ENCODE measurements around the gene SUPT3H.

Gene SUPT3H

DNA sequence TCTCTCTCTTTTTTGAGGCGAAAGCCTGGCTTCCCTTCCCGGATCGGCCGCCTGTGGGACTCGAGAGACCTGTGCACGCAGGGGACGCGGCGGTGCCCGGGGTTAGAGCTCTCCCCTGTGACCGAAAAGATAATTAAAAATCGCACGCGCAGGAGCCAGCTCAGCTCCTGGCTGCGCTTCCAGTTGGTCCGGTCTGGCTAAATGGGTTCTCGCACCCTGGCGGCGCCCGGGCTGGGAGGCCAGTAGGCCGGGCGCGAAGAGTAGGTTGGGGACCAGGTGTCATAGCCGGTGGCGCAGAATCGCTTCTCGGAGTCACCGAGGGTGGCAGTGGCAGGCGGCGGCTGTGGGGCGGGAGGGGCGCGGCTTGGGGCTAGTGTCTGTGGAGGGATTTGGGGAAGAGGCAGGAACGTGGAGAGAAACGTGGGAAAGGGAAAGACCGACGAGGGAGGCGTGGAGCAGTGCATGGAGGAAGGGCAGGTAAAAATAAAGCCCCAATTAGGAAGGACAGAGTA lies 41.9 kb upstream of the SUPT3H start:
- Histone ChIP-seq H3K9me3 (ENCODE audit: control insufficient read depth, insufficient read depth, low read length) (no peaks in the 10 kb centered on the region), H3K4me1 (ENCODE audit: control insufficient read depth, insufficient read depth, low read length) (peaks cover 23% of the 10 kb centered on the region), H3K36me3 (ENCODE audit: control insufficient read depth, insufficient read depth, low read length) (no peaks in the 10 kb centered on the region), H3K27me3 (ENCODE audit: control insufficient read depth, insufficient read depth, low read length) (peaks cover 85% of the 10 kb centered on the region), H3K4me3 (ENCODE audit: low read depth, low read length) (peak overlapping the region; percentile 70), H3K27ac (ENCODE audit: low read depth, low read length) (no peak overlapping the region), H3K9ac (ENCODE audit: low read depth, low read length) (no peak overlapping the region)

- H3K36me3 ChIP-seq (ENCODE audit: control insufficient read depth, insufficient read depth, low read length): no peaks in the 10 kb centered on the region
- H3K9ac ChIP-seq (ENCODE audit: low read depth, low read length): no peak overlapping the region
- peaks cover 64% of the 10 kb centered on the region for H3K27me3 ChIP-seq (ENCODE audit: control insufficient read depth, insufficient read depth, low read length)
These were observed 39.7 kb upstream of the SUPT3H start for GRCh38 chr6:45417436-45417835.

DNA sequence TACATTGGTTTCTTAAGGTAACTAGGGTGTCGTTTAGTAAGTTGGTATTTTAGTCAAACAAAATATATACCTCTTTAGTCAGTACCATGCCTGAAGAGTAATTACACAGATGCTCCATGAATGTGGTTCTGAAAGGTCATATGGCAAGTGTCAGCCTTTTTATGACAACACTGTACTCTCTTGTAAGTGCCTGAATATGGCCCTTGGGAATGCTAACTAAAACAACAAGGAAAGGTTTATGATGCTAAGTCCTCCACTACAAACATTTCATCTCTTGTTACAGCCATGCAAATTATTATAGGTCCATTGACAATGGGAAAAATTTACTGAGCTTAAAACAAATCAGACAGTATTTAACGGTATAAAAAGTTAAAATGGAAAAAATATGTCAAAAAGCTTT lies 39.0 kb upstream of the SUPT3H start:
- H3K27me3 ChIP-seq (ENCODE audit: control insufficient read depth, insufficient read depth, low read length): peaks cover 57% of the 10 kb centered on the region
- H3K27ac ChIP-seq (ENCODE audit: low read depth, low read length): no peak overlapping the region
- H3K4me3 ChIP-seq (ENCODE audit: low read depth, low read length): no peak overlapping the region
- peaks cover 23% of the 10 kb centered on the region for H3K4me1 ChIP-seq (ENCODE audit: control insufficient read depth, insufficient read depth, low read length)
- no peaks in the 10 kb centered on the region for H3K9me3 ChIP-seq (ENCODE audit: control insufficient read depth, insufficient read depth, low read length)
- no peaks in the 10 kb centered on the region for H3K36me3 ChIP-seq (ENCODE audit: control insufficient read depth, insufficient read depth, low read length)
- H3K9ac ChIP-seq (ENCODE audit: low read depth, low read length): no peak overlapping the region

More at GRCh38 chr6:45417436-45417835, 39.7 kb upstream of the SUPT3H start:
- no peaks in the 10 kb centered on the region for H3K9me3 ChIP-seq (ENCODE audit: control insufficient read depth, insufficient read depth, low read length)
- no peak overlapping the region for H3K27ac ChIP-seq (ENCODE audit: low read depth, low read length)
- H3K4me1 ChIP-seq (ENCODE audit: control insufficient read depth, insufficient read depth, low read length): peaks cover 23% of the 10 kb centered on the region
- H3K4me3 ChIP-seq (ENCODE audit: low read depth, low read length): no peak overlapping the region

DNA sequence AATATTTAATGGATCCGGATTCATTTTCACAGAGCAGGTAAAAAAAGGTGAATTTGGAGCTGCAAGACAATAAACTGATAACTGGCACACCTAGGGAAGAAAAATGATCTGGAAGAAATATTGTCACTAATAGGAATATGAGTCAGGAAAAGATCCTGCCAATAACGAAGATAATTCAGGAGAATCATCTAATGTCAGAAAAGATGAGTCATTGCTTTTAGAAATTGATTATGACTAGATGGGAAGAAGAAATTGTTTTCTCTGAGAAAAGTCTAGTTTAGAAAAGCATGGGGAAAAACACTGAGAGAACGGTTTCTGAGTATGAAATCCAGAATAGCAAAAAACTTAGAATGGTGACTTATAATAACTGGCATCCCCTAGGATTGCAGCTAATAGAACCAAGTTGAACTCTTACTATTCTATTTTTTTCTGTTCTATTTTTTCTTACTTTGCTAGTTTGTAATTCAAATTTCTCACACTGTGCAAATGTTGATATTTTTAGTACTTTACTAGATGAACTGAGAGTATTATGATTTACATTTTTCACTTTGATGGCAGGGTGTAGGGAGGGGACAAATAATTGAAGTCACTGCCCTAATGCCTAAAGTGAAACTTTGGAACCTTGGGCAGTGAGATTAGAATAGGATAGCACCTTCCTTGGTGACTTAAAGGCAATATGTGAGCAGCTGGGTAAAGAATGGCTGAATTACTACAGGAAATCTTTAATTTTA lies 38.2 kb upstream of the SUPT3H start:
- Histone ChIP-seq H3K4me3 (ENCODE audit: low read depth, low read length) (no peak overlapping the region), H3K9ac (ENCODE audit: low read depth, low read length) (no peak overlapping the region), H3K36me3 (ENCODE audit: control insufficient read depth, insufficient read depth, low read length) (no peaks in the 10 kb centered on the region), H3K27me3 (ENCODE audit: control insufficient read depth, insufficient read depth, low read length) (peaks cover 50% of the 10 kb centered on the region), H3K9me3 (ENCODE audit: control insufficient read depth, insufficient read depth, low read length) (no peaks in the 10 kb centered on the region), H3K27ac (ENCODE audit: low read depth, low read length) (no peak overlapping the region), H3K4me1 (ENCODE audit: control insufficient read depth, insufficient read depth, low read length) (peaks cover 18% of the 10 kb centered on the region)

- Histone ChIP-seq H3K4me3 (ENCODE audit: low read depth, low read length) (no peak overlapping the region), H3K36me3 (ENCODE audit: control insufficient read depth, insufficient read depth, low read length) (no peaks in the 10 kb centered on the region), H3K27ac (ENCODE audit: low read depth, low read length) (no peak overlapping the region), H3K9me3 (ENCODE audit: control insufficient read depth, insufficient read depth, low read length) (no peaks in the 10 kb centered on the region), H3K27me3 (ENCODE audit: control insufficient read depth, insufficient read depth, low read length) (peaks cover 43% of the 10 kb centered on the region), H3K9ac (ENCODE audit: low read depth, low read length) (no peak overlapping the region), H3K4me1 (ENCODE audit: control insufficient read depth, insufficient read depth, low read length) (peaks cover 11% of the 10 kb centered on the region)
These were observed 37.6 kb upstream of the SUPT3H start for GRCh38 chr6:45415315-45415714.

- H3K9me3 ChIP-seq (ENCODE audit: control insufficient read depth, insufficient read depth, low read length): no peaks in the 10 kb centered on the region
- no peak overlapping the region for H3K9ac ChIP-seq (ENCODE audit: low read depth, low read length)
- H3K27ac ChIP-seq (ENCODE audit: low read depth, low read length): no peak overlapping the region
- H3K4me1 ChIP-seq (ENCODE audit: control insufficient read depth, insufficient read depth, low read length): 0 out of 2 replicates have a peak, but pooled peaks cover 4% of the 10 kb centered on the region
- H3K27me3 ChIP-seq (ENCODE audit: control insufficient read depth, insufficient read depth, low read length): peaks cover 10% of the 10 kb centered on the region; the same call in 1 of the 2 replicates
- H3K36me3 ChIP-seq (ENCODE audit: control insufficient read depth, insufficient read depth, low read length): no peaks in the 10 kb centered on the region
- no peak overlapping the region for H3K4me3 ChIP-seq (ENCODE audit: low read depth, low read length)
These were observed 34.2 kb upstream of the SUPT3H start for GRCh38 chr6:45411959-45412358.

DNA sequence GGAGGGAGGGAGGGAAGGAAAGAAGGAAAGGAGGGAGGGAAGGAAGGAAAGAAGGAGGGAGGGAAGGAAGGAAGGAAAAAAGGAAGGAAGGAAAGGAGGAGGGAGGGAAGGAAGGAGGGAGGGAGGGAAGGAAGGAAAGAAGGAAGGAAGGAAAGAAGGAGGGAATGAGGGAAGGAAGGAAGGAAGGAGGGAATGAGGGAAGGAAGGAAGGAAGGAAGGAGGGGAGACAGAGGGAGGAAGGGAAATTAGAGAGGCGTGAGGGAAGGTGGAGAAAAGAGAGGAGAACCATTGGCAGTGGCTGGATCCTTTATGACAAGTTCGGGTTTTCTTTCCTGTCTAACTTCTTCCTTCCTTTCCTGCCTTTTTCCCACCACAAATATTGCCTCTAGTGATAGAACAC lies 22.3 kb upstream of the SUPT3H start:
- H3K36me3 ChIP-seq (ENCODE audit: control insufficient read depth, insufficient read depth, low read length): no peaks in the 10 kb centered on the region
- H3K9me3 ChIP-seq (ENCODE audit: control insufficient read depth, insufficient read depth, low read length): no peaks in the 10 kb centered on the region
- no peak overlapping the region for H3K4me3 ChIP-seq (ENCODE audit: low read depth, low read length)
- H3K4me1 ChIP-seq (ENCODE audit: control insufficient read depth, insufficient read depth, low read length): no peaks in the 10 kb centered on the region
- H3K27ac ChIP-seq (ENCODE audit: low read depth, low read length): no peak overlapping the region
- H3K9ac ChIP-seq (ENCODE audit: low read depth, low read length): no peak overlapping the region
- no peaks in the 10 kb centered on the region for H3K27me3 ChIP-seq (ENCODE audit: control insufficient read depth, insufficient read depth, low read length)

GRCh38 chr6:45398075-45398813 lies 20.5 kb upstream of the SUPT3H start:
- no peaks in the 10 kb centered on the region for H3K36me3 ChIP-seq (ENCODE audit: control insufficient read depth, insufficient read depth, low read length)
- H3K4me3 ChIP-seq (ENCODE audit: low read depth, low read length): no peak overlapping the region
- no peaks in the 10 kb centered on the region for H3K27me3 ChIP-seq (ENCODE audit: control insufficient read depth, insufficient read depth, low read length)

GRCh38 chr6:45394586-45395095 lies 16.9 kb upstream of the SUPT3H start:
- Histone ChIP-seq H3K27ac (ENCODE audit: low read depth, low read length) (no peak overlapping the region), H3K4me1 (ENCODE audit: control insufficient read depth, insufficient read depth, low read length) (no peaks in the 10 kb centered on the region), H3K27me3 (ENCODE audit: control insufficient read depth, insufficient read depth, low read length) (no peaks in the 10 kb centered on the region), H3K9ac (ENCODE audit: low read depth, low read length) (no peak overlapping the region), H3K9me3 (ENCODE audit: control insufficient read depth, insufficient read depth, low read length) (no peaks in the 10 kb centered on the region), H3K4me3 (ENCODE audit: low read depth, low read length) (no peak overlapping the region), H3K36me3 (ENCODE audit: control insufficient read depth, insufficient read depth, low read length) (no peaks in the 10 kb centered on the region)

More at GRCh38 chr6:45398075-45398813, 20.5 kb upstream of the SUPT3H start:
- Histone ChIP-seq H3K9ac (ENCODE audit: low read depth, low read length) (no peak overlapping the region), H3K4me1 (ENCODE audit: control insufficient read depth, insufficient read depth, low read length) (no peaks in the 10 kb centered on the region), H3K9me3 (ENCODE audit: control insufficient read depth, insufficient read depth, low read length) (no peaks in the 10 kb centered on the region), H3K27ac (ENCODE audit: low read depth, low read length) (no peak overlapping the region)

- Histone ChIP-seq H3K27ac (ENCODE audit: low read depth, low read length) (no peak overlapping the region), H3K27me3 (ENCODE audit: control insufficient read depth, insufficient read depth, low read length) (no peaks in the 10 kb centered on the region), H3K36me3 (ENCODE audit: control insufficient read depth, insufficient read depth, low read length) (no peaks in the 10 kb centered on the region), H3K9ac (ENCODE audit: low read depth, low read length) (no peak overlapping the region), H3K4me3 (ENCODE audit: low read depth, low read length) (no peak overlapping the region), H3K4me1 (ENCODE audit: control insufficient read depth, insufficient read depth, low read length) (no peaks in the 10 kb centered on the region), H3K9me3 (ENCODE audit: control insufficient read depth, insufficient read depth, low read length) (no peaks in the 10 kb centered on the region)
These were observed 10.6 kb upstream of the SUPT3H start for GRCh38 chr6:45388328-45388727.

GRCh38 chr6:45387236-45387635 lies 9.5 kb upstream of the SUPT3H start:
- Histone ChIP-seq H3K9me3 (ENCODE audit: control insufficient read depth, insufficient read depth, low read length) (no peaks in the 10 kb centered on the region), H3K27ac (ENCODE audit: low read depth, low read length) (no peak overlapping the region), H3K4me3 (ENCODE audit: low read depth, low read length) (no peak overlapping the region), H3K36me3 (ENCODE audit: control insufficient read depth, insufficient read depth, low read length) (no peaks in the 10 kb centered on the region), H3K27me3 (ENCODE audit: control insufficient read depth, insufficient read depth, low read length) (no peaks in the 10 kb centered on the region), H3K9ac (ENCODE audit: low read depth, low read length) (no peak overlapping the region), H3K4me1 (ENCODE audit: control insufficient read depth, insufficient read depth, low read length) (no peaks in the 10 kb centered on the region)

Data from HUES48 (cell line).